SU-DHL-6 (cell line): ENCODE measurements around the gene JAKMIP1.

Experiments used
- EZH2phosphoT487 ChIP-seq: fragments of 200-600 bp; sonication (generic), shearing (Covaris generic); conservative IDR thresholded peaks from 2 replicates; pipeline ENCODE4 v1.6.1; 2018; ENCODE audit warnings: mild to moderate bottlenecking, antibody characterized with exemption, low read length, moderate library complexity, mixed read lengths
- TF ChIP-seq, protein P1 (sequence below): fragments of 200-600 bp; sonication (generic); IDR thresholded peaks from one replicate; pipeline ENCODE4 v1.5.1; 2017; ENCODE audit warnings: antibody characterized with exemption, mild to moderate bottlenecking, low read length, moderate library complexity; ENCODE audit not compliant: insufficient read depth, poor library complexity, severe bottlenecking

- TF ChIP-seq, protein P1, sequence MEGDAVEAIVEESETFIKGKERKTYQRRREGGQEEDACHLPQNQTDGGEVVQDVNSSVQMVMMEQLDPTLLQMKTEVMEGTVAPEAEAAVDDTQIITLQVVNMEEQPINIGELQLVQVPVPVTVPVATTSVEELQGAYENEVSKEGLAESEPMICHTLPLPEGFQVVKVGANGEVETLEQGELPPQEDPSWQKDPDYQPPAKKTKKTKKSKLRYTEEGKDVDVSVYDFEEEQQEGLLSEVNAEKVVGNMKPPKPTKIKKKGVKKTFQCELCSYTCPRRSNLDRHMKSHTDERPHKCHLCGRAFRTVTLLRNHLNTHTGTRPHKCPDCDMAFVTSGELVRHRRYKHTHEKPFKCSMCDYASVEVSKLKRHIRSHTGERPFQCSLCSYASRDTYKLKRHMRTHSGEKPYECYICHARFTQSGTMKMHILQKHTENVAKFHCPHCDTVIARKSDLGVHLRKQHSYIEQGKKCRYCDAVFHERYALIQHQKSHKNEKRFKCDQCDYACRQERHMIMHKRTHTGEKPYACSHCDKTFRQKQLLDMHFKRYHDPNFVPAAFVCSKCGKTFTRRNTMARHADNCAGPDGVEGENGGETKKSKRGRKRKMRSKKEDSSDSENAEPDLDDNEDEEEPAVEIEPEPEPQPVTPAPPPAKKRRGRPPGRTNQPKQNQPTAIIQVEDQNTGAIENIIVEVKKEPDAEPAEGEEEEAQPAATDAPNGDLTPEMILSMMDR = no peak
- TF ChIP-seq EZH2phosphoT487 = no peak
Measured at GRCh38 chr4:6225469-6225868, 25.1 kb upstream of the JAKMIP1 start.
